Measurements from ENCODE around the gene TRAPPC14. TPM values are rescaled to one million over a fixed set of nuclear protein-coding genes. Genes with fewer than 3 reads are reported as not detected.
"Not testable (repeated sequence)": the region's sequence is repeated elsewhere in the genome, so short reads cannot be mapped to it uniquely, and the experiment has no call there.

TRAPPC14 gene
- total and polyA plus RNA-seq, 8 donors: 10.7 to 33.3 (median 20.3) TPM

- DNase-seq: no peak
- TF ChIP-seq CTCF (IDR thresholded peaks at IDR 0.05): no peak
- no peaks in the 10 kb centered on the region for H3K9me3 ChIP-seq
- intact Hi-C loops (cut with DNase I; ENCODE audit: low total_unique reads): no loop called here
- H3K27me3 ChIP-seq: no peaks in the 10 kb centered on the region
- no peaks in the 10 kb centered on the region for H3K4me1 ChIP-seq
- H3K4me3 ChIP-seq: no peak overlapping the region
- no peak overlapping the region for H3K27ac ChIP-seq
- no peaks in the 10 kb centered on the region for H3K36me3 ChIP-seq
- WGBS, 5 donors: 68 to 77% (median 72%) methylated on average over 3 of the region's 3 CpGs
Measured at GRCh38 chr7:100189061-100189460, 30.5 kb upstream of the TRAPPC14 start.

GRCh38 chr7:100185726-100186125 lies 27.2 kb upstream of the TRAPPC14 start:
- H3K4me1 ChIP-seq: no peaks in the 10 kb centered on the region
- TF ChIP-seq POLR2A (IDR thresholded peaks at IDR 0.05): no peak
- no peak for TF ChIP-seq EP300 (IDR thresholded peaks at IDR 0.05)
- no peak for TF ChIP-seq POLR2AphosphoS5 (IDR thresholded peaks at IDR 0.05)
- TF ChIP-seq CTCF (IDR thresholded peaks at IDR 0.05): no peak
- 65 to 84% (median 74%) methylated on average over 2 of the region's 2 CpGs for WGBS, 5 donors
- peaks cover 0 to 9% (median 0%) of the 10 kb centered on the region in 3 donors for H3K27me3 ChIP-seq
- H3K36me3 ChIP-seq: no peaks in the 10 kb centered on the region
- intact Hi-C loops (cut with DNase I; ENCODE audit: low total_unique reads): no loop called here
- no peaks in the 10 kb centered on the region for H3K9me3 ChIP-seq
- no peak overlapping the region for H3K27ac ChIP-seq
- no peak for DNase-seq
- no peak overlapping the region for H3K4me3 ChIP-seq

GRCh38 chr7:100183090-100183489 lies 24.6 kb upstream of the TRAPPC14 start:
- H3K36me3 ChIP-seq; H3K4me3 ChIP-seq; H3K4me1 ChIP-seq; H3K27ac ChIP-seq; H3K9me3 ChIP-seq; DNase-seq; intact Hi-C loops (cut with DNase I; ENCODE audit: low total_unique reads): not testable (repeated sequence)
- H3K27me3 ChIP-seq: peaks cover 0 to 24% (median 0%) of the 10 kb centered on the region in 3 donors
- 71 to 84% (median 80%) methylated on average over 6 of the region's 6 CpGs for WGBS, 5 donors

GRCh38 chr7:100182616-100183015 lies 24.1 kb upstream of the TRAPPC14 start:
- peaks cover 0 to 24% (median 0%) of the 10 kb centered on the region in 3 donors for H3K27me3 ChIP-seq
- H3K4me1 ChIP-seq; H3K4me3 ChIP-seq; H3K9me3 ChIP-seq; H3K27ac ChIP-seq; intact Hi-C loops (cut with DNase I; ENCODE audit: low total_unique reads); H3K36me3 ChIP-seq; DNase-seq: not testable (repeated sequence)
- 74 to 86% (median 85%) methylated on average over 6 of the region's 6 CpGs for WGBS, 5 donors

GRCh38 chr7:100180084-100180483 lies 21.6 kb upstream of the TRAPPC14 start:
- H3K9me3 ChIP-seq; intact Hi-C loops (cut with DNase I; ENCODE audit: low total_unique reads); DNase-seq; H3K27ac ChIP-seq; H3K4me3 ChIP-seq; H3K36me3 ChIP-seq: not testable (repeated sequence)
- peaks cover 0 to 24% (median 0%) of the 10 kb centered on the region in 3 donors for H3K27me3 ChIP-seq
- WGBS, 5 donors: 93 to 96% (median 94%) methylated on average over 3 of the region's 3 CpGs
- H3K4me1 ChIP-seq: peaks cover 11 to 17% (median 14%) of the 10 kb centered on the region in 4 donors

- Histone ChIP-seq H3K4me1 (peaks cover 11 to 17% (median 14%) of the 10 kb centered on the region in 4 donors), H3K27ac (peak within 1 kb of the TSS in 2 of 5 donors; percentile 3 to 41), H3K4me3 (peak within 1 kb of the TSS; percentile 39 to 47 (median 44)), H3K36me3 (no peaks in the 10 kb centered on the region), H3K27me3 (peaks cover 0 to 33% (median 0%) of the 10 kb centered on the region in 3 donors), H3K9me3 (no peaks in the 10 kb centered on the region)
- DNase-seq: peak; percentile 96 to 98
- WGBS, 5 donors: 3 to 8% (median 4%) methylated on average over 22 to 78 of the region's 78 CpGs
- peak in 1 of 3 donors; percentile 8 for TF ChIP-seq POLR2AphosphoS5 (IDR thresholded peaks at IDR 0.05)
- no peak for TF ChIP-seq CTCF (IDR thresholded peaks at IDR 0.05)
- intact Hi-C loops (cut with DNase I; ENCODE audit: low total_unique reads): no loop called here
Measured at GRCh38 chr7:100177045-100178001, 18.8 kb upstream of the TRAPPC14 start, which contains the start of the genes GPC2 and STAG3. Gene GPC2 (minus strand): TSS chr7:100177381. CDS start chr7:100177199, 182 bp downstream. Gene STAG3 (plus strand): TSS chr7:100177918. CDS start chr7:100180557, 2,639 bp downstream.

Measured in stomach (tissue), 9 donors.